H1 (cell line): ENCODE measurements around the gene WWC2. TPM values are rescaled to one million over a fixed set of nuclear protein-coding genes. Genes with fewer than 3 reads are reported as not detected.

ENCODE experiments used
- CHD7 ChIP-seq: fragments of 300-600 bp; sonication (generic); IDR thresholded peaks from 2 replicates; pipeline ENCODE4 v1.7.1; 2012; ENCODE audit warnings: low read length, moderate library complexity, mild to moderate bottlenecking, inconsistent platforms; ENCODE audit not compliant: insufficient replicate concordance
- KDM1A ChIP-seq: fragments of 200-600, 300-600 bp; sonication (generic); IDR thresholded peaks from 2 replicates; pipeline ENCODE4 v1.7.1; 2016; ENCODE audit warnings: mild to moderate bottlenecking, low read length, borderline replicate concordance
- polyA plus RNA-seq, 7 experiments: library from polyadenylated mRNA; depleted of rRNA in 3 of 7; stranded (reverse) in 5 of 7; unstranded in 2 of 7; fragments of >200 nt in 5 of 7; fragments of 200-250 nt in 2 of 7; gene quantifications; 1 replicate in 5 of 7; 2 replicates in 1 of 7; 4 replicates in 1 of 7; pipeline versions ENCODE4 v1.2.1 to v1.2.3, GENCODE V29; 2011 to 2013; ENCODE audit warnings: missing spikeins in 2 of 7, mixed read lengths in 2 of 7
- total RNA-seq: library from RNA; stranded (reverse); fragmentation: NEBNext Ultra II Directional; extraction: Animal tissue kit (Norgen Biotek cat#: 25700); gene quantifications from 2 replicates; pipeline ENCODE4 v1.2.1, GENCODE V29; 2021

The WWC2 gene
- total and polyA plus RNA-seq, 2 of the 8 experiments (the other 6 are each of a cell fraction or from before 2014, with no cell fraction given): 17.6 to 135 TPM

GRCh38 chr4:183071222-183071621, 27.8 kb upstream of the WWC2 start (continued):
- TF ChIP-seq CHD7 (no peak), KDM1A (peak; percentile 51; the same call in 1 of the 2 replicates)
